Activated CD8-positive, alpha-beta memory T cell treated with anti-CD3 and anti-CD28 coated beads, Interleukin-2, amount 50 U/mL, for 1 hour (primary cell): ENCODE data around the gene PRRG1.
"Not testable (repeated sequence)": the region's sequence is repeated elsewhere in the genome, so short reads cannot be mapped to it uniquely, and the experiment has no call there.

ENCODE experiments used
- DNase-seq: peaks from one replicate; pipeline ENCODE4 v3.0.0-alpha.2; 2020; ENCODE audit errors: extremely low read depth

Gene PRRG1

GRCh38 chrX:37378404-37378803 lies 29.2 kb downstream of the PRRG1 start:
- DNase-seq, result no peak

- DNase-seq, result no peak
Measured at GRCh38 chrX:37378830-37379229, 29.7 kb downstream of the PRRG1 start.

DNA sequence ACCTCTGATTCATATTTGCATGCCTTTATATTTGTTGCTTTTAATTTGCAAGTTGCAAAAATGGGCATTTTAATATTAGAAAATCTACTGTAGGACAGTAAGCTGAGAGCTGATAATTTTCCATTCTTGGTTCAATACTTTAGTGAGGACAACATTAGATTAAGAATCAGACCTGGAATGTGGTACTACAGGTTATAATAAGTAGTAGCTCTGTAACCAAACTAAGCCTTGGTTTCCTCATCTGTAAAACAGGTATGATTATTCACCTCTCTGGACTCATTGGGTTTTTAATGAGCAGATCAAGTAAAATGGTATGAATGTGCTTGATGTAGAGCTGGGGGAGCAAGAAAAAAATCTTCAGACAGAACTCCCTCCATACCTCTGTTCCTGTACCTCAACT lies 31.1 kb downstream of the PRRG1 start:
- DNase-seq, result no peak

- no peak for DNase-seq
Measured at GRCh38 chrX:37380924-37381323, 31.8 kb downstream of the PRRG1 start.

DNA sequence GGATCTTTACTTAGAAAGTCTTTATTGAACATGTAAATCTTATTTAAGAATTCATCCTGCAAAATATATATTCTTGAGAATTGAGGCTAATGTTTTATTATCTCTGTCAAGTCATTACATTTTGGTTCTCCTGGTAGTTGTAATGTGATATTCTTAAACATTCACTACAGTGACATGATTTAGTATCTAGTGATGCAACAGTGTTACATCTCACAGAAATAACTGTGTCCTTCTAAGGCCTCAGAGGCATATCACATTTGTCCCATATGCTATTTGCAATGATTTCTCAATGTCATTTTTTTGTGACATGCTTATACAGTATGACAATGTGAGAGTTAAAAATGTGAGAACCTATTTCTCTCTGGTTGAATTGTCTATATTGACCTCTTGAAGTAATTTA lies 34.1 kb downstream of the PRRG1 start:
- DNase-seq, result no peak

GRCh38 chrX:37388413-37388812 lies 39.2 kb downstream of the PRRG1 start:
- DNase-seq, result no peak

DNA sequence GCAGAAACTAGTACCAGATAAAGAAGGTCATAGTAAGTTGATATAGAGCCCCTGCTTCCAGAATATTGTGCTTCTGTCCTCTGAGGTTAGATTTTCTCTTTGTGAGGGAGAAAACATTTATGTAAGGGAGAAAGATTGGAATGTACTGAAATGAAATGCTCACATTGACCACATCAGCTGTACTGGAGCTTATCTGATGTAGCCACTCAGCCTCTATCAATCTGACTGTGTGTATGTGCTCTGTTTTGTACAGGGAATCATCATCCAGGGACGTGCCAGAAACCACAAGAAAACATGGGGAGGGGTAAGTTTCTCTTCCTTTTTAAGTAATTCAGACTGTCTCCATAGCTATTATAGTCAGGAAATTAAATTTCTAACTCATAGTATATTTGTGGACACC lies 56.8 kb downstream of the PRRG1 start:
- DNase-seq, result no peak

DNA sequence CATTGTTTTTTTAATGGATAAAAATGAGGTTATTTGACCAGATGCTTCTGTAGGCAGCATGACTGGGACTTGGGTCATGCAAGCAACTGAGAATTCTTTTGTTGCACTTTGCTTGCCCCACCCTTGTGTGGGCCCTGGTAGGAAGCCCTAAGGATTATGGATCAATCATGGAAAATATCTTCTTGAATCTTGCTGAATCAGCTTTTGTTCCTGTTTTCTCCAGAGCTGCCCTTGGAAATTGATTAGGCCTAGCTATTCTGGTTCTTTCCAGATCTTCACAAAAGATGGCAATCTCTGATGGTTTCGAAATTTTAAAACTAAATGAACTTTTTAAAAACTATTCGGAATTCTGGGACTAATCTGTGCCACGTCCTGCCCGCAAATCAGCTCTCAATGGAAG lies 58.6 kb downstream of the PRRG1 start:
- no peak for DNase-seq

DNA sequence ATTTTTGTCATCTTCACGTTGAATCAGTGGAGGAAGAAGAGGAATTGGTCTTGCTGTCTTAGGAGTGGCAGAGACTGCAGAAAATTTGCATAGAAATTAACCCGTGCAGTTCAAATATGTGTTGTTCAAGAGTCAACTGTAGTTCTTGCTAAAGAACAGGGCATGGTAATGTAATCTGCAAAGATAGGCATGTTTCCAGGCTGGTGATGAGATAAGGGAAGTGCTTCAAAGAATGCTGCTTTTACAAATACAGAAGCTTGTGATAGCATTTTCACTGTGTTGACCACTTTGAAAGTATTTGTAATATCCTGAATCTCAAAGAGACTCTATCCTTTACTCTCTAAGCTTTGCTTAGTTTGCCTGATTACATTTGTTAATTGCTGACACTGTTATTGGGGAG lies 60.1 kb downstream of the PRRG1 start:
- DNase-seq, result no peak

DNA sequence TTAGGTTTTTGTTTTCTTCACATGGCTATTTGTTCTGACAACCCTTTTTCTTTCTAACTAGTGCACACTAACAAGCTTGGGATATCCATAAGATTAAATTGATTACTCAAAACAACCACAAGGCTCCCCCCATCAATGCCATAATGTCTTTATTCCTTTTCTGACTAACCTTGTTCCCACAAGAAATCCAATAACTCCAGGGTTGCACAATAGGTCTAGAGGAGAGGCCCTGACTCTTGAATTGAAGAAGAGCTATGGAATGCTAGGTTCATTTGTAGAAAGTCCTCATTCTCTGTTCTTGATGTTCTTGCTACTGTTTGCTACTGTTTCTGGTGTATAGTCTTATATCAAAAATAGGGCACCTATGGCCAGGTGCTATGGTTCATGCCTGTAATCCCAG lies 71.0 kb downstream of the PRRG1 start:
- DNase-seq, result no peak

GRCh38 chrX:37420756-37421155 lies 71.6 kb downstream of the PRRG1 start:
- no peak for DNase-seq

GRCh38 chrX:37424000-37424429 lies 74.9 kb downstream of the PRRG1 start:
- no peak for DNase-seq

- no peak for DNase-seq
Measured at GRCh38 chrX:37425370-37425769, 76.2 kb downstream of the PRRG1 start.

DNA sequence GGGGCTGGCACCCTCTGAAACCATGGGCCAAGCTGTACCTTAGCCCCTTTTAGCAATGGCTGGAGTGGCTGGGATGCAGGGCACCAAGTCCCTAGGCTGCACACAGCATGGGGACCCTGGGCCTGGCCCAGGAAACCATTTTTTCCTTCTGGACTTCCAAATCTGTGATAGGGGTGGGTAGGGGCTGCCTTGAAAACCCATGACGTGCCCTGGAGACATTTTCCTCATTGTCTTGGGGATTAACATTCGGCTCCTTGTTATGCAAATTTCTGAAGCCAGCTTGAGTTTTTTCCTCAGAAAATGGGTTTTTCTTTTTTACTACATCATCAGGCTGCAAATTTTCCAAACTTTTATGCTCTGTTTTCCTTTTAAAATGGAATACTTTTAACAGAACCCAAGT lies 79.8 kb downstream of the PRRG1 start:
- DNase-seq, result not testable (repeated sequence)

DNA sequence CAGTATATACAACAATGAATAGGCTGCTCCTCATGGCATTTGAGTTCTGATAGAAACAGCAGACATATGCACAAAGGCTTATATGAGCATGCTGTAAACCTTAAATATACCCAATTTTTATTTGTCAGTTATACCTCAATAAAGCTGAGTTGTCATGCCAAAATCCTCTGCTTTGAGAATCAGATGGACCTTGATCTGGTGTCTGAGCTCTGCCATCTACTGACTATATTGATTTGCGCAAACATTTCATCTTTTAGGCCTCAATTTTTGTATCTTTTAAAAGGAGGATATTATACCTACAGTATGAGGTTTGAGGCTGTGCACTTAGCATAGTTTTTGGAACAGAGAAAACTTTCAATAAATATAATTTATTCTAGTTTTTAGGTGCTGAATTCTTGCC lies 85.2 kb downstream of the PRRG1 start:
- DNase-seq, result no peak

DNA sequence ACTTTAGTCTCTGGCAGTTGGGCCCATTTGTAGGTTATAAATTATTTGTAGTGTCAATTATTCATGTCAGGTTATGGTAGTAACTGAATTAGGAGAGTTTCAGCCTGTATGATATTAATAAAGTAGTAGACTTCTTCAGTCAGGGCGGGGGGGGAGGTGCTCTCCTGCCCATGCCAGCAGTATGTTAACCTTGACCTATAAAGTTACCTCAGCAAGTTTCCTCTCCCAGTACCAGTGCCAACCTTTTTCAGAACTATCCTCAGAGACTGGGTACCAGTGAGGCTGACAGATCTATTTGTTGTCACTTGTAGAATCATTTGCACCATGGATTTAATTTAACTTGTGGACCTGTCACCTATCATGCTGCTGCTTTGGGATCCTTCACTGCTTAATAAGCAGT lies 88.0 kb downstream of the PRRG1 start:
- DNase-seq, result no peak

DNA sequence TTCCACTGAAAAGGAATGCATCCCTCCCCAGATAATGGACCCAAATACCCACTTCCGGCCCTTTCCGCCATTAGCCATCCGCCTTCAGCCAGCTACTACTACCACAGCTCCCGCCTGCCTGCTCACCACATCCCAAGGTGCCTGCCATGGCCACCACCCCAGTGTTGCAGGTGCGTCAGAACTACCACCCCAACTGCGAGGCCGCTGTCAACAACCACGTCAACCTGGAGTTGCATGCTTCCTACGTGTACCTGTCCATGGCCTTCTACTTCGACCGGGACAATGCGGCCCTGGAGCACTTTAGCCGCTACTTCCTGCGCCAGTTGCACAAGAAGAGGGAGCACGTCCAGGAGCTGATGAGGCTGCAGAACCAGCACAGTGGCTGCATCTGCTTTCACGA lies 92.2 kb downstream of the PRRG1 start:
- no peak for DNase-seq

DNA sequence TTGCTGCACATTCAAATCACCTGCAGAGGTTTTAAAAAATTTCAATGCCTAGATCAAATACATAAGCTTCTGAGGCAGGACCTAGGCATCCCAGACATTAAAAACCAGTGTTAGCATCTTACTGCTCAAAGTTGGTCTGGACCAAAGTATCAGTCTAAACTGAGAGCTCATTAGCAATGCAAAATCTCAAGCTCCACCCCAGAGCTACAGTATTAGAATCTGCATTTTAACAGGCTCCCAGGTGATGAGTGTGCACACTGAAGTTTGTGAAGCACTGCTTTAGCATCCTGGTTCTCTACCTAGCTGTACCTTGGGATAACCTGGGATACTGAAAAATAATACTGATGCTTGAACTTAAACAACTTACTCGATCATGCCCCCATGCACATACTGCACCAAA lies 96.0 kb downstream of the PRRG1 start:
- no peak for DNase-seq

GRCh38 chrX:37453821-37454220 lies 104.7 kb downstream of the PRRG1 start:
- DNase-seq, result no peak

DNA sequence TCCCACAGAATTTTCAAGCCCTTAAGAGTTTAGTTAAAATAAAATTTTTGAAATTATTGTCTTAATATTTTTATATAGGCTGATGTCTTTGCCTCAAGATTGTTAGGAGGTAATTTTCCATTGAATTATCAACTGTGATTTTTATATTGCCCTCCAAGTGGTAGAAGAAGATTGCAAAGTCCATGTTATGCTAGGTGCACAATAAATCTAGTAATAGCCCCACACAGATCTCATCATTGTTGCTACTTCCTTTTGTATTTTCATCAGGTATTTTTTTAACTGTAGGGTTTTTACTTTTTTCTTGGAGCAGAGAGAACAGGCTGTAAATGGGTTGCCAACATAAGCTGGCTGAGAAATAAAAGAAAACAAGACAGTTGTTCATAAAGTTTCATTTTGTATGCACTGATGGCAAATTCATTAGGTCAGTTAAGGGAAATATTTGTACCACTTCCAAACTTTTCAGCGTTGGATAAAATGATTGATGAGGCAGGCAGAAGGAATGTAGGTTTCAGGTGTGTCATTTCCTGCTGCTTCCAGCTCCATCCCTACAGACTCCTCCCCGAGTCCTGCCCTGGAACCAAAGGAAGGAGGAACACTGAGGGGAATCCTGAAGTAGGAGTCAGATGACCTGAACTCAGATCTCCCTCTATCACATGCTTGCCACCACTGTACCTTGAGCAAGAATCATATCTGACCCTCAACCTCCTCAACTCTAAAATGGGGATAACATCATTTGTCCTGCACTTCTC lies 105.5 kb downstream of the PRRG1 start:
- DNase-seq, result no peak

DNA sequence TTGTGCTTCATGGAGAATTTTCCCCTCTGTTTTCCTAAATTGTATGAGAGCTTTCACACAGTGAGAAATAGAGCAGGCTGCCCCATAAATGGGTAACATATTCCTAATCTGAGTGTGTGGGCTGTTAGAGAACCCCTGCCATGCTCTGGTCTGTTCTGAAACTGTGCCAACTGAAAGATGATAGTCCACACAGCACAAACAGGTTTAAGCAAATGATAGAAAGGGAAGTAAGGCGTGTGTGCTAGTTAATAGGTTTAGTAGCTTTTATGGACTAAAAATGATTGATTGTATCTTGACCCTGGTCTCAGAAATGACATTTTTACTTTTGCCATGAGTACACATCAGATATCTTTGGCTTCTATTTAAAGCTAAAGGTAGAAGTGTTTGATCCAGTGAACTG lies 106.2 kb downstream of the PRRG1 start:
- DNase-seq, result no peak

DNA sequence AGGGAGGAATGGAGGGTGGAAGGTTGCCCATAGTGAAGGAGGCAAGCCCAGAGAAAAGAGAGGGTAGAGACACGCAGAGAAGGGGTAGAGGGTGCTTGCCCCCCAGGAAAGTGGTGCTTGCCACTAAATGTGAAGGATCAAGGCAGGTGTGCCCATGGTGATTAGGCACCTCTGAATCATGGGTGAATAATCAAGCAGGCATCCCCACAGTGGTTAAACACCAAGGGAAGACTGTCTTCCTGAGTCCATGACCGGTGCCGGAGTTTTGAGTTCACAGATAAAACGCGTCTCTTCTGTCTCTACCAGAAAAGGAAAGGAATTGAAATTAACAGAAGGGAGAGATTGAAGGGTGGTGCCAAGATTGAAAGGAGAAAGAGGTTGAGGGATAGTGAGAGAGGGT lies 111.1 kb downstream of the PRRG1 start:
- not testable (repeated sequence) for DNase-seq

GRCh38 chrX:37462346-37462745 lies 113.2 kb downstream of the PRRG1 start:
- no peak for DNase-seq

- no peak for DNase-seq
Measured at GRCh38 chrX:37468124-37468739, 119.1 kb downstream of the PRRG1 start.
